ENCODE data around the gene GCGR. TPM values are rescaled to one million over a fixed set of nuclear protein-coding genes. Genes with fewer than 3 reads are reported as not detected.

GCGR gene
- total and polyA plus RNA-seq, 2 of the 13 experiments (the other 11 are each of a cell fraction or from before 2014, with no cell fraction given), result 0.04 to 0.13 TPM

- no peak for TF ChIP-seq ZNF180 (CRISPR knock-in tag; IDR thresholded peaks at IDR 0.05; ENCODE audit: borderline replicate concordance, low read depth)
- TF ChIP-seq AHDC1 (CRISPR knock-in tag; IDR thresholded peaks at IDR 0.05; ENCODE audit: borderline replicate concordance), result 0 out of 2 replicates have a peak, but pooled peaks have one; percentile 9
- no peak for TF ChIP-seq FOXC1 (CRISPR knock-in tag; IDR thresholded peaks at IDR 0.05; ENCODE audit: borderline replicate concordance)
- TF ChIP-seq KMT2B (CRISPR knock-in tag; IDR thresholded peaks at IDR 0.05), result no peak
- TF ChIP-seq HNF1B (CRISPR knock-in tag; IDR thresholded peaks at IDR 0.05), result peak; percentile 9
- TF ChIP-seq, protein P1, sequence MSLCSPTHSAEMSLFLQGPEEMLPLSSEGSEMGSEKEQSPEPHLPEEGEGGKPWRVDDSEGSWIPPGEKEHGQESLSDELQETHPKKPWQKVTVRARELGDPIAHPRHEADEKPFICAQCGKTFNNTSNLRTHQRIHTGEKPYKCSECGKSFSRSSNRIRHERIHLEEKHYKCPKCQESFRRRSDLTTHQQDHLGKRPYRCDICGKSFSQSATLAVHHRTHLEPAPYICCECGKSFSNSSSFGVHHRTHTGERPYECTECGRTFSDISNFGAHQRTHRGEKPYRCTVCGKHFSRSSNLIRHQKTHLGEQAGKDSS (CRISPR knock-in tag; IDR thresholded peaks at IDR 0.05; ENCODE audit: borderline replicate concordance, low read depth), result 0 out of 2 replicates have a peak, but pooled peaks have one; percentile 4
- TF ChIP-seq PHF21A (CRISPR knock-in tag; IDR thresholded peaks at IDR 0.05), result peak; percentile 20; the same call in 1 of the 2 replicates
- TF ChIP-seq ZKSCAN5 (CRISPR knock-in tag; IDR thresholded peaks at IDR 0.05), result no peak
- no peak for TF ChIP-seq ZNF768 (CRISPR knock-in tag; IDR thresholded peaks at IDR 0.05)
- TF ChIP-seq ZBTB3 (CRISPR knock-in tag; IDR thresholded peaks at IDR 0.05; ENCODE audit: borderline replicate concordance, low read depth), result no peak
- TF ChIP-seq MATR3 (CRISPR knock-in tag; IDR thresholded peaks at IDR 0.05), result no peak
- TF ChIP-seq ARHGAP35 (CRISPR knock-in tag; IDR thresholded peaks at IDR 0.05; ENCODE audit: borderline replicate concordance), result 0 out of 2 replicates have a peak, but pooled peaks have one; percentile 17
Measured at GRCh38 chr17:81858967-81859905, 55.3 kb downstream of the GCGR start (continued).

Data from HepG2 (cell line).